Measurements from ENCODE around the gene MED9.

- TF ChIP-seq CTCF (IDR thresholded peaks at IDR 0.05; ENCODE audit: insufficient read depth, low read length, poor library complexity, severe bottlenecking) (no peak), EZH2phosphoT487 (conservative IDR thresholded peaks at IDR 0.05; ENCODE audit: low read length) (no peak)
Observed at GRCh38 chr17:17514361-17514992, 37.7 kb downstream of the MED9 start.

Measured in SU-DHL-6 (cell line).